HL-60/S4 treated with retinoic acid at 250 ng/mL for 4 days and 3 days (cell line): ENCODE measurements around the gene FAM193A.
"Not testable (repeated sequence)": the region's sequence is repeated elsewhere in the genome, so short reads cannot be mapped to it uniquely, and the experiment has no call there.

Experiments
- in situ Hi-C: fragments of 300-500 bp; cut with MboI; formaldehyde crosslinking; loops from 2 replicates; pipeline ENCODE4 v1.7.0; 2022; ENCODE audit warnings: low sequenced_read_pairs

The FAM193A gene

DNA sequence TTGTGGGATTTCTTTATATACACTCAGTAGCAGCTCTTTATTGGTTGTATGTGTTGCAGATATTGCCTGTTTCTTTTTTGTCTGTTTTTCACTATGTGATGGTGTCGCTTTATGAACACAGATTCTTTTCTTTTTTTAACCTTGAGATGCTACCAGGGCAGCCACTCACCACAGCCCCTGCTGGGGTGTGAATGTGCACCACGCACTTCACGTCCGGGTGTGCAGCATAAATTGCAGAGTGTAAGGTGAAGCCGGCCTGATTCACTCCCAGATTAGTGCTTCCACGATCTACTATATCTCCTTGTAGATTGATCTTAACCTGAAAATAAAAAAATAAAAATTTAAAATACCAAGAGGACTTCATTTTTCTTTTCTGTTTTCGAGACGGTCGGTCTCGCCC is 71.4 kb downstream of the FAM193A start:
- in situ Hi-C loops, result no loop called here

GRCh38 chr4:2608291-2608690 is 71.8 kb downstream of the FAM193A start:
- in situ Hi-C loops, result no loop called here

- in situ Hi-C loops, result no loop called here
Observed at GRCh38 chr4:2615821-2616220, 79.4 kb downstream of the FAM193A start.

DNA sequence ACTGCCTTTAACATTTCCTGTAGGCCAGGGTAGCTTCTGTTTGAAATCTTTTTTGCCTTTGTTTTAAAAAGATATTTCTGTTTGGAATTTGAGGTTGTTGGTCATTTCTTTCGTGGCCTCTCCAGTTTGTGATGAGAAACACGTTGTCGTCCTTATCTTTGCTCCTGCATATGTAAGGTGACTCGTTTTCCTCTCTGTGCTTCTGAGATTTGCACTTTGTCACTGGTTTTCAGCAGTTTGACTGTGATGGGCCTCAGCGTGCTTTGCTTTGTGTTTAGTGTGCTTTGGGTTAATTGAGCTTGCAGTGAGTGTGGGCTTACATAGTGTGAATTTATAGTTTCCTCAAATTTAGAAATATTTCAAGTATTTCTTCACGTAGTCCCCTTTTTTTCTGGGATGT is 81.5 kb downstream of the FAM193A start:
- in situ Hi-C loops, result no loop called here

- in situ Hi-C loops, result not testable (repeated sequence)
Observed at GRCh38 chr4:2618729-2619128, 82.3 kb downstream of the FAM193A start.

GRCh38 chr4:2619459-2619858 is 83.0 kb downstream of the FAM193A start:
- in situ Hi-C loops, result no loop called here

DNA sequence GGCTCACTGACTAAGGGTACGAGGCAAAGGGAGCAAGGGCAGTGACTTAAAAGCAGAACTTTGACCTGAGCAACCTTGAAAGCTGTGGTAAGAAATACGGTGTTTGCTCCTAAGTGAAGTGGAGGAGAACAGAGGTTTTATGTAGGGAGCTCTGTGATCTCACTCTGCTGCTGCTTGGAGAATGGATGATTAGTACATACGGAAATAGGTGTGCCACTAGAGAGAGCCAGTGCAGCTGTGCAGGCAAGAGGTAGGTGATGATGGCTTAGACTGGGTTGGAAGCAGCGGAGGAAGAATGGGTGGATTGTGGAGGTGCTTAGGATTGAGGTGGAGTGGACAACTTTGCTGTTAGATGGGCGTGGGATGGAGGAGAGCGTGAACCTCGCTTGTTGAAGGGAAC is 85.0 kb downstream of the FAM193A start:
- in situ Hi-C loops, result no loop called here

DNA sequence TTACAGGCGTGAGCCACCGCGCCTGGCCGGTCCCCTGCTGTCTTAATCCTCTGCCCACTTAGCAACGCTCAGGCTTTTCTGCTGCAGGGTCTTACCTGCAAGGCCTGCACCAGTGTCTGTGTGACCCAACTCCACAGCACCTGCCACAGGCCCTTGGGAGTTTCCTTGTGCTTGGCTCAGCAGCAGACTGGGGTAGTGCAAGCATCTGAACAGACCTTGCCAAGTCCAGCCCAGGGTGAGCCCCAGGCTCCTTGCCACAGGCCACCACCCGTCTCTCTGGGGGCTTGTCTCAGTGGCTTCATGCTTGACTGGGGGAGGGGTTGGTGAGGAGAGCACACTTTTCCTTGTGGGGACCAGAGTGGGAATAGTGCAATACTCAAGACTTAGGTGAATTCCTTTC is 87.0 kb downstream of the FAM193A start:
- in situ Hi-C loops, result no loop called here

GRCh38 chr4:2624782-2625530 is 88.5 kb downstream of the FAM193A start:
- in situ Hi-C loops, result no loop called here

DNA sequence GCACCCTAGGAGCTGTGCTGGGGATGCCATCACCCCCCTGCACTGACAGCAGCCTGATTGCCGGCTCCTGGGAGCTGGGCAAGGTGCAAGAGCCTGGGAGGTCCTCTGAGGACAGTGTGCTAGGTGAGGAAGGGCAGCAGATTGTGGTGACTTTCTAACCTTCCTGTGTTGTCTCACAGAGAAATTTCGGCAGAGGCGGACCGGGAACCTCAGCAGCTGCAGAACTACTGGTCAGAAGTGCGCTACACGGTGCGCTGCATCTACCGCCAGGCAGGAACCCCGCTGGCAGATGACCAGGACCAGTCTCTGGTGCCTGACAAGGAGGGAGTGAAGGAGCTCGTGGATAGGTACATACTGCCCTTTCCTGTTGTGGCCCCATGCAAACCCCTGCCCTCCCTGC is 89.8 kb downstream of the FAM193A start:
- in situ Hi-C loops, result no loop called here

DNA sequence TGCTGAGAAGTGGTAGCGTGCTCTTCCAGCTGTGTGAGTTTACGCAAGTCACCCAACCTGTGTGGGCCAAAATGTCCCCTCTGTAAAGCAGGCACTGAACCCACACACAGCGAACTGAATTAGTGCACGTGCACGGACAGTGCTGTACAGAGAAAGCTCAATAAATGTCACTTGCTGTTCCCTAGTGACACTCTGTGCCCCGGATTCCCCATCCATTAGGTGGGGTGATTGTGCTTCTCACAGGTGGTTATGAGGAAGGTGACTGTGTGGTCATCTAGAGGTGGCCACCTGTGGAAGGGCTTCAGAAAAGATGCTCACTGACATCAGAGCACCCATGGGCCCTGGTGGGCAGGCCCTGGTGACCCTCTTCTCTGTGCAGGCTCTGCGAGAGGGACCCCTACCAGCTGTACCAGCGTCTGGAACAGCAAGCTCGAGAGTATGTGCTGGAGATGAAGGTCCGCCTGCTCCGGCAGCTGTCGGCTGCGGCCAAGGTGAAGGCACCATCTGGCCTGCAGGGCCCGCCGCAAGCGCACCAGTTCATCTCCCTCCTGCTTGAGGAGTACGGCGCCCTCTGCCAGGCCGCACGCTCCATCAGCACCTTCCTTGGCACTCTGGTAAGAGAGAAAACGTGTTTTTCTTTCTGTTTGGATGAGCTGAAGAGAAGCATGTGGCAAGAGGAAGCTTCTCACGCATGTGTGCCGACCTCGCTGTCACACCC is 94.3 kb downstream of the FAM193A start:
- in situ Hi-C loops, result no loop called here

DNA sequence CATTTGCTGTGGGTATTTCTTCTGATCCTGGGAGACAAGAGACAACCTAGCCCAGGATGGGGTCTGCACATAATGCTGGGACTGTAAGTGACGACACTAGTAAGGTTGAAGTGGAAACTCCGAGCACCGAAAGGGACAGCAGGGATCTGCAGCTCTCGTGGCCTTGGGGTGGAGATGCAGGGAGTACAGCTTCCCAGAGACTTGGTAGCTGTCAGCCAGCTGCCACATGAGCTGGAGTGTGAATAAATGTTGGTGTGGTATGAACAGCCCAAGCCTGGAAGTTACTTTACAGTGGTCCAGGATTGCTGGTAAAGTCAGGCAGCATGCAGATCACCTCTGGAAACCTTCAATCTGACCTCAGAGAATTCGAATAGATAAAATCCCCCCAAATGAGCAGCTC is 97.6 kb downstream of the FAM193A start:
- in situ Hi-C loops, result no loop called here

GRCh38 chr4:2636331-2636730 is 99.9 kb downstream of the FAM193A start:
- in situ Hi-C loops, result no loop called here

- in situ Hi-C loops, result not testable (repeated sequence)
Observed at GRCh38 chr4:2636994-2637393, 100.5 kb downstream of the FAM193A start.

DNA sequence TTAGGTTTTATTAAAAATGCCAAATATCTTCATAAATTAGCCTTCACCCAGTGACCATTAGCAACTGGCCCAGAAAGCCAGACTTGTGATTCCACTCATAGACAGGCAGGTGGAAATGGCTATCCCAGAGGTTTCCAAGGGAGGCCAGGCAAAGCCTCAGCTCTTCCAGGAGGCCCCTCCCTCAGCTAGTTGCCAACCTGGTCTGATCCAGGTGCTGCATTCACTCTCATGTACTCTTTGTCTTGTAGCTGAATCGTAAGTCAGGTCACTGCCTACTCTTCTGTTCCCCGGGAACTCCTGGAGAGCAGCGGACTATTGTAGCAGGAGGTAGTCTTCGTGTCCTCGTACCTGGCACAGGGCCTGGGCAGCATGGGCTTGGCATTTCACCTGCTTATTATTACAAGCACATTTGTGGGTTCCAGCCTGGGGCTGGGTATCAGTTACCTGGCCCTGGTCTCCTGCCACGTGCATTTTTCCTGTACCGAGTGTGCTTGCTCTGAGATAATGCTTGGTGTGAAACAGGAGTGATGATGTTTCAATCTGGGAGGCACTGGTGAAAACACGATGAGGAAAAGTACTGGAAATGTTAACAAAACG is 101.6 kb downstream of the FAM193A start:
- in situ Hi-C loops, result no loop called here

DNA sequence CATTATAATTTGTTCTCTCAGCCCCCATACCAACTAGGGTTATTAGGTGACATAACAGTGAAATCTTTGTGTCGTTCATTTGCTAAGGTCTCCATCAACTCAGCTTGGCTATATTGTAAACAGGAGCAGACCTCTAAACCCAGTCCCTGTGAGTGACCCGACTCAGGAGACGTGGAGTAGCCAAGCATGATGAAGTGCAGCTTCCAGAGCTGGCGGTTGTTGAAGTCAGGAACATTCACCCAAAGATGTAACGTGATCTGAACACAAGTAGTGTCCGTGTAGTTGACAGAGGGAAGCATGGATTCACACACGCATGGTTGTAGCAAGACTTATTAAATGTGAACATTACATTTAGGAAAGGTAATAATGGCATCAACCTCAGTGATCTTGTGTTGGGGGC is 102.3 kb downstream of the FAM193A start:
- in situ Hi-C loops, result no loop called here

GRCh38 chr4:2642968-2643367 is 106.5 kb downstream of the FAM193A start:
- in situ Hi-C loops, result no loop called here

- in situ Hi-C loops, result no loop called here
Observed at GRCh38 chr4:2643555-2643954, 107.1 kb downstream of the FAM193A start.

GRCh38 chr4:2646396-2647149 is 110.1 kb downstream of the FAM193A start:
- in situ Hi-C loops, result no loop called here

DNA sequence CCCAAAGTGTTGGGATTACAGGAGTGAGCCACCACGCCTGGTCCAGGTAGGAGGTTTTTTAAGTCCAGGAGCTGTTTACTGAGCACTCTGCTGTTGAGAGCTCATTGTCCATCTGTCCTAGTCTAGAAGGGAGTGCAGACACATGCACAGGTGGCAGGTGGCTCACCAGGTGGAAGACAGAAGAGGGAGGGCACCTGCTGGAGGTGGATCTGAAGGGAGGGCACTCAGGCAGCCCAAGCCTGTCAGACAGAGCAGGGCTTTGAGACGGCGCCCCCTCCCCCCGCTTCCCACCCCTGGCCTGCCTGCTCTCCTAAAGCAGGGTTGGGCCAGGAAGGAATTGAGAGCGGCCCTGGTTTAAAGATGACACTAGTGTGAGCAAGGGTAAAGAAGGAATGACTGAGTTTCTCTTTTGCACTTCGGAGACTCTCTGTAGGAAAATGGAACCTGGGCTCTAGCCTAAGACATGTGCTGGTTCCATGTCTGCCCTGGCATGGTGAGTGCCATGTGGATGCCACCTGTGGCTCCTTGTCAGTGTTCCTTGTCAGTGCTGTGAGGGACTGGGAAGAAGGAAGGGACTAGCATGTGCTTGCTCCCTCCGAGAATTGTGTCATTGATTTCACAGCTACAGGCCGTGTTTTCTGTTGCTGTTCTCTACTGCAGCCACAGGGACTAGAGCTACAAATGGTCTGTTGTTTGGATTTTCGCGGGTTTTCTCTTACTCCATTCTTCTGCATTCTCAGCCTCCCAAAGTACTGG is 111.1 kb downstream of the FAM193A start:
- in situ Hi-C loops, result no loop called here
